HG03108 (cell line): ENCODE results near the gene PTER.

Source experiments
- ATAC-seq: cut with Tn5 transposase; IDR thresholded peaks from one replicate; pipeline ENCODE4 v1.9.1; 2021; ENCODE audit warnings: moderate library complexity; ENCODE audit not compliant: unreplicated experiment

PTER gene

DNA sequence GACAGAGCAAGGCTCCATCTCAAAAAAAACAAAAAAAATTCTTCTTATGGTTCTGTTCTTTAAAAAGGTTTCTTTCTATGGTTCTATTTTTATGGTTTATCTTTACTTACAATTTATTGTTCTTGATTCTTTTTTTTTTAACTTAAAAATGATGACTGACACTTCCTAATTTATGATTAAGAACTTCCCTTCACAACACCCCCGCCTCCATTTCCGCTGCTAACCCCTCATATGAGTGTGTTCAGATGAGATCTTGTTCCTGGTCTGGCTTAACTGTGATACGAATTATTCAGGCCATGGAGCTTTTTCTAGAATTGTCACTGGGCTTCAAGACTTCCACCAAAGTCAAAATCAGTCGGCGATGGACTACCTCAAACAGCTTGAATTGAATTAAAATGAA lies 33.9 kb downstream of the PTER start:
- no peak for ATAC-seq

DNA sequence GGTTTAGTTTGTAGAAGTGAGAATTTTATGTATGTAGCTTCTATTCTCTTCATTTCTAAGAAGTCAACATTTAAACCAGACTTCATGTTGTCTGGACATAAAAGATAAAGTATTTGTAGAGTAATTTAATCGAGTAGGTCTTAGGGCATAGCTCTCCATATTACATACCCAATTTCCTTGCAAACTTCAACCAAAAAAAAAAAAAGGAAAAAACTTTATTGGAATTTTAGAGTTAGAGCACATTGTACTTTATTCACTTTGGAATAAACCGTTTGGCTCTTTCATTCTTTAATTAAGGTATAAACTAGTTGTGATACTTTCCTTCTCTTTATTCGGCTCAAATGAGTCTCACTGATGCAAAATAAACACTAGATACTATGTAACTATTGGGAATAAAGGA lies 36.0 kb downstream of the PTER start:
- ATAC-seq = no peak

DNA sequence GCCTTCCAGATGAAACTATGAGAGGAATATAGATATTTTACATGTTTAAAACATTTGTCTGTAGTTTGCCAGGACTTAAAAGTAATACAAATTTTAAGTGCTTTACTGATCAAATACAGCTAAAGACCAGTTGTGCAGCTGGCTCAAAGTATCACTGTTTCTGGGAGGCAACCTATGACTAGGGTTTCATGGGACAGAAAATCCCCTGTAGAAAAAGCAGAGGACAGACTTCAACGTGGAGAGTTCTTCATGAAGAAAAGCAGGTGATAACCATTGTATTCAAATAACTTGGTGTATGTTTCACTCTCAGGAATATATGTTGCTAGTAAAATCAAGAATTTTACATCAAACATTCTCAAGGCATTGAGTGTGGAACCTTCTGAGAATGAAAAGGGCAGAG lies 40.9 kb downstream of the PTER start:
- ATAC-seq = no peak

DNA sequence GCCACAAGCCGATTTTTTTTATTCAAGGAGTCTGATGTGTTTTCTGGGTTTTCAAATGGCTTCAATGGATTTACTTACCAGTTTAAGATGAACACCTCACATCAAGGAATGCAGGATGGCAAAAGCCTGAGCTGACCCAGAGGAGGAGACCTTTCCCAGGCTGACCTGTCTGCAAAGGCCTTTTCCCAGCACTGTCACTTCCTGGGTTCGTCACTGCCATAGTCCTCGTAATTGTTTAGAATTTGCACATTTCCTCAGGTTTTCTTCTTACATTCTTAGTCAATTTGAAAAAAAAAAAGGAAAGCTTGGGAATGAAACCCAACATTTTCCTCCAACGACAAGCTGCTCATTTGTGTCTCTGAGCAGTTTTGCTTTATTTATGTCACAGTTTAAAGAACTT lies 42.0 kb downstream of the PTER start:
- ATAC-seq = no peak

DNA sequence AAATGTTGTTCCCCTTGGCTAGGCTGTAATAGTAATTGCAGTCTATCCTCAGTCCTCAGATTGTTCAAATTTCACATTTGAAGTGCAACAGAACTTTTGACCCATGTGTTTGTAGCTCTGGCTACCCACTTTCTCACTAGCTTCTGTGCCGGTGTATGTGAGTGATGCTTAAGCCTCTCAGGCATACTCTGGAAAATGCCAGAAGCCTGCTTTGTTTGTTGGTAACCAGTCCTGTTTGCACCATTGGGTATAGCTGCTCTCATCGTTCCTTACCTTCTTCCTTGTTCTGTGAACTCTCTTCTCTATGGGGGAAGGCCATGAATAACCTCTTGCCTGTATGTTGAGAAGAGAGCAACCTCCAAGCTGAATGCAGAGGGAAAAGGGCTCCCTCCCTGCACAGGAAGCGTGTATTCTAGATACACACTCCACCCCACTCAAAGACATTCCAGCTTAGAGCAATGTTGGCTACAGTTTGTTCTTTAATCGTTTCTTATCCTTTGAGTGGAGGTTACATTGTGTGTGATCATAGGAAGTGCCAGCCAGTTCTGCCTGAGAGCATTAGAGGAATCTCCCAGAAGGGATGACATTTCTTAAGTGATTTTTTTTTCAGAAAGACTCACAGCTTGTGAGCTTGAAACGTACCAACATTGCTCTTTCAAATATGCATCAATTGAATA lies 44.4 kb downstream of the PTER start:
- ATAC-seq = no peak

DNA sequence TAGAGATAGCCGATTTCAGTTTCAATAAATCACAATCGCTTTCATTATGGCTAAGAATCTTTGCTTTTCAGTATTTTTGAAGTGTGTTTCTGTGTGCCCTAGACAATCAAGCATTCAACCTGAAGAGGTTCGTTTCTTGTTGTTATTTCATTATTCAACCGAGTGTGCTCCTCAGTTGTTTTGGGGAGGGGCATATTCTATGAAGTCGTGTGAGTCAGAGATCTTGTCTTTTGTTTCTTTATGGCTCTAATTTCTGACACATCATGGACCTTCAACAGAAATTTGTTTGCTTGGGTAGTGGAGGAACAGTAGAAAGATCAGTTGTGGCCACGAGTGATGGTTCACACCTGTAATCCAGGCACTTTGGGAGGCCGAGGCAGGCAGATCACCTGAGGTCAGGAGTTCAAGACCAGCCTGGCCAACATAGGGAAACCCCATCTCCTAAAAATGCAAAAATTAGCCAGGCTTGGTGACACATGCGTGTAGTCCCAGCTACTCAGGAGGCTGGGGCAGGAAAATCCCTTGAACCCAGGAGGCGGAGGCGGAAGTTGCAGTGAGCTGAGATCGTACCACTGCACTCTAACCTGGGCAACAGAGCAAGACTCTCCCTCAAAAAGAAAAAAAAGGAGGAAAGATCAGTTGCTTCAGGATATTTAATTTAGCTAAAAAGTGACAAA lies 46.6 kb downstream of the PTER start:
- no peak for ATAC-seq

DNA sequence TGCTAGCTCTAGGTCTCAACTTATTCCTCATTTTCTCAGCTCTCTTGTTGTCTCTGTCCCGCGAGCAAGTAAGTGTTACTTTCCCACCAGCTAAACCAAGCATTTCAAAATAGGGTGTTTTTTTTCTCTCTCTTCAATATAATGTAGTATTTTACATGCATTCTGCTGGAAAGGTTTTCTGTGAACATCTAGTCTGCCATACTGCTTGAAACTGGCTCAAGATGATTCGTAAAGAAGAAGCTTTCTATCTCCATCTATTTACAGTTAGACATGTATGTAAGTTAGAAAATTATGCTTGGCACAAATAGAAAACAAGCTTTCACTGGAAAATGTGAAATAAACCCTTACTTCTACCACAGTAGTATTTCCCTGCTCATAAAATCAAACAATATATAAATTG lies 53.7 kb downstream of the PTER start:
- ATAC-seq = no peak

DNA sequence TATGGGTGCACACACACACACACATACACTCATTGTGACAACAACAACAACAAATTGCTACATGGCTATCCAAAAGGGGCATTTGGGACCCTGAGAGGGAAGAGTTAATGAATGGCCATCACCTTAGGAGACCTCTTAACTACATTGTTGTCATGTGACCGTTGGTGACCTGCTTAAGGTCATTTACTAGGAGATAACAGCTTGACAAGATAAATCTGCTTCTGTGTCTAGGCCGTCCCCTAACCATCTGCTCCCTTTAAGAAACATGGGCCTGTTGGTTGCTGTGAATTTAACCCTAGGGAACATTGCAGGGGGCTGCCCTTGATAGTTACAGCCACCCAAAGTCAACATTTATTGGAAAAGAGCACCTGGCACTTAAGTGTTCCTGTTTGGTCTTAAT lies 55.1 kb downstream of the PTER start:
- ATAC-seq = no peak

DNA sequence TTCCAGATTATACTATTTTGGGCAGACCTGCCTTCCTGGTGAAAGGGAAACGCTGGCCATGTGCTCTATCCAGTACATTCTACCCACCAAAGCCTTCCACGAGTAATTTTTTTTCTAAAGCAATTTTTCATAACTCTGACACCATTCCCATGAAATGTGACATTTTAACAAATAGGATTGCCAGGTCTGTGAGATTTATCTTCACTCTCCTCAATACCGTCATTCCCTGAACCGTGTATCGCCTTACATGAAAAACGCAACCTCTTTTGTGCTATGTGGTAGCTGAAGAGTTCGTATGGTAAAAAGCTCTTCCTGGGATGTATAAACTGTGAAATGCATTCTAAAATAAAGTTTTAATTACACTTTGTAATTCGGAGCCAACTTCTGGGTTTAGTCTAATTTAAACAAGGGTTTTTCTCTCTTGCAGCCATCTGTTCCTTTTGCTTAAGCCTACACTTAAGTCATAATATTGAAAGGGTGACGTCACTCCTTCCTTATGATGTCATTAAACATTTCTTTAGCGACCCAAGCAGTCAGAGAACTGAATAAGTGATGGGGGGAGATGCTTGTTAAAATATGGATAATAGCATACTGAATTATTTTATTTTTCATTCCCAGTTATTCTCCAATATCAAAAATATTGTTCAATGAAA lies 57.2 kb downstream of the PTER start:
- ATAC-seq = no peak

DNA sequence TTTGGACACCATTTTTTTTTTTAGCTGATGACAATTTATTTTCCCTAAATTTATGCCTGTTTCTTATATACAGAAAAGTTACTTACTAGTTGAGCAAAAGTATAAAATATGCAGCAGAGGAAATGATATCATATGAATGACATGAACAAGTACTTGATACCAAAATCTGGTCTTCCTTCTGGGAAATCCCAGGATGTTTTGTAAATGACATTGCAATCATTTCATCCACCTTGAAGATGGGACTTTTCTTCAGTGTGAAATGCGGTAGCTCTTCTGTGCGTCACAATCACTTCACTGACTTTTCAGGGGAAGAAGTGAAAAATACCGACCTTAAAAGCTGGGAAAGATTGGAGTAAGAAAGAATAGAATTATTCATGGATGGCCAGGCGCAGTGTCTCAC lies 61.1 kb downstream of the PTER start:
- ATAC-seq = no peak

DNA sequence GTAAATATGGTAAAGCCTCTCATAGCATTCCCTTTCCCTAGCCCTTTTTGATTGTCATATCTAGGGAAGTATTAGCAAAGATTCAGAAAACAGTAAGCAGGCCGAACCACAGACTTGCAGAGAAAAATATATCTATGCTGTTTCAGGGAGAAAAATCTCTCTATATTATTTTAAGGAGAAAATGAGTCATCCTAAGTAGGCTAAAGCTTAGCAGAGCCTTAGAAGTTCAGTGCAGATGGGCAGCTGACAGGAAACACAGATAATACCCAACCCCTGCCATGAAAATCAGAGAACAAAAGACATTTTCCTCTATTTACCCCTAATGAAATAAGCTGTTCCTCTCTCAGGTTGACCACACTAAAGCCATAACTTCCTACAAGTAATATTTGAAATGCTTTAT lies 68.4 kb downstream of the PTER start:
- ATAC-seq = no peak

DNA sequence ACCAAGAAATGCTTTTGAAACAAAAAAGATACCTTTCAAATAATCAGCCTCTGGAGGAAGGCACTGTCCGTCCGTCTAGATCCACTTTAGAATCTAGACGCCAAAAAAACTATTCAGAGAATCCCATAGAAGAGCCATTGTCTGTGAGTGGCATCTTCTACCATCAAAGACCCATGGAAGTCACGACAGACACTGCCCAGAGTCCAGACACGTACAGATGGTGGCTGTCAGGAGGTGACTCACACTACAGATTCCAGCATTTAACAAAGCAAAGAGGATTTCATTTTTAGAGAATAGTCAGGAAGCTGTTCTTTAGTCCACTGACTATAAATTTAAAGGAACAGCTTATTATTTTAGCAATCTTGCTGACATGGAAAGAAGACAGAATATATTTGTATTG lies 73.2 kb downstream of the PTER start:
- ATAC-seq = no peak

DNA sequence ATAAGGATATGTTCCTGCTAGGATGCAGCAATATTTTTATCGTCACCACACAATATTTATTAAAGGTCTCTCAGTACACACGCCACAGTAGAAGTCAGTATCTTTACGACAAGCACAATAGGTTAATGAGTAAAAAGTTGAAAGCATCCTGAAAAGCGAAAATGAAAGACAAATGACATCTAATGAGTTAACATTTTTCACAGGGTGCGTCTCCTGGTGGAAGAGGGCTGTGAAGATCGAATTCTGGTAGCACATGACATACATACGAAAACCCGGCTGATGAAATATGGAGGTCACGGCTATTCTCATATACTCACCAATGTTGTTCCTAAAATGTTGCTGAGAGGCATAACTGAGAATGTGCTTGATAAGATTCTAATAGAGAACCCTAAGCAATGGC lies 74.0 kb downstream of the PTER start:
- ATAC-seq = no peak

DNA sequence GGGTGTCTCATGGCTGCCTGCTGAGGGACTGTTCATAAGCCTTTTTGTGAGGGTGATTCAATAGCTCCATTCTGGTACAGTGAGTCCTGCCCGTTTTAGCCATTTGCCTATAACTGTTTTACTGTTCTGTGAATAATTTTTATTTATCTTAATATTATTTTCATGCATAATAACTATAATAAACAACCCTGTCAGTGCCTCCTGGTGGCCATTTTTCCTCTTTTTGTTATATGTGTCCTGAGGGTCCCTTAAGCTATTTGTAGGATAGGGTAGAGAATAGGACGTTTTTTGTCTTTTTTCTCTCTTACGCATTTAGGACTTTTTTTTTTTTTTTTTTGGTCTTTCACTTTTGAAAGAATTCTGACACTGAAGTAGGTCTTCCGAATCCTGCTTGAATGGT lies 82.0 kb downstream of the PTER start:
- no peak for ATAC-seq

DNA sequence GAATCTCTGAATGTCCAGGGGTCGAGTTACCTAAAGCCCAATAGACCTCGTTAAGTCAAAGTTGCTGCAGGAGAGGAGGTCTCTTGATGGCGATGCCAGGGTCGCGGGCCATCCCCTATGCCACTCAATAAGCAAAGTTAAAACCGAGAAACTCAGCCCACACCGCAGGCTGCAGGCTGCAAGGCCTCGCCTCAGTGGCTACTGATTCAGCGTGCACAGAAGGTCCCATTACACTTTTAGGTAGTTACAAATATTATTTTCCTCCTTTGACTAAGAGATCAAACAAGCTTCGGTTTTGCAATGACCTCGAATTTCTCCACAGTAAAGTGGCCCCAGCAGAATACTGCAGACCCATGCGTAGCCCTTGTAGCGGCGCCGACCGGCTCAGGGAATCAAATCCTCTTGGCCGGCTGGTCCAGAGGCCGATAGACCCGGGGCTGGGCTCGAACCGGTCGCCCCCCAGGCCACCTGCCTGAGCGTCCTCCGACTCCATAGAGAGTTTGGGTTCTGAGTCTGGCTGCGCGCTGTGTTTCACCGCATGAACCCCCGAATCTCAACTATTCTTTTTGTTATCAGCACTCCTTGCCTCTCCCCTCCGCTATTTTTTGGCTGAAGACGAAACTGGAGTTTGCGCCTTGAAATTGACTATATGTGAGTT lies 82.6 kb downstream of the PTER start:
- ATAC-seq = no peak

DNA sequence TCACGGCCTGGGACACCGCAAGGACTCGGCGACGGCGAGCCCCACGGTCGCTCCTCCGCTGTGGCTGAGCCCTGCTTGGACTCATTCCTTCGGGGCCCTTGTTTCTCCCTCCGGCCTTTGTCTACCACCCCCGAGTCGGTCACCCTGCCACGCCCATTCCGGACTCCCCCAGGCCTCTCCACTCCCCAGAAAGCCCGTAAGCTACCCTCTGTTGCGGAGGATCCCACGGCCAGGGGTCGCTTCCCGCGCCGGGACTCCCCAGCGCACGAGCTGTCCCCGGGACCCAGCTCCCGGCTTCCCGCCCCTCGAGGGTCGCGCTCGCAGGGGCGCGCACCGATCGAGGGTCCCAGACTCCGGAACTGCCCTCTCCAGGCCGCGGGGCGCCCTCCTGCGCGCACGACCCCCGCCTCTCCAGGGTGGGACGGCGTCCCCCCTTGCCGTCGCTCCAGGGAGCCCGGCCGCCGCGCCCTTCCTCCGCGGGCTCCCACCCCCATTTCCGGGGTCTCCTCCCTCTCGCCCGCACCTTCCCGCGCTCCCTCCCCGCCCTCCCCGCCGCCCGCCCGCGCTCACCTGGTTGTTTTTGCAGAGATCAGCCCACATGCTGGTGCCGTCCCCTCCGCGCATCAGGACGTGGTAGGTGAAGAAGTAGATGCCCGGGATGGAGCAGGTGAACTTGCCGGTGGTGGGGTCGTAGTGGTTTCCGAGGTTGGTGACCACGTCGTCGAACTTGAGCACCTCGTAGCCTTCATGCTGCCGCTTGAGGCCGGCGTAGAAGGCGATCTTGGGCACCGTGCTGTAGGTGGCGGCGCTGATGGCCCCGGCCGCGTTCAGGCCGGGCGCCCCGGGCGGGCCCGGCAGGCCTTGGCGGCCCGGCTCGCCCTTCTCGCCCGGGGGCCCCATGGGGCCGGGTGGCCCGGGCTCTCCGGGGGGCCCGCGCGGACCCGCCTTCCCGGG lies 83.4 kb downstream of the PTER start:
- peak; percentile 25 for ATAC-seq

DNA sequence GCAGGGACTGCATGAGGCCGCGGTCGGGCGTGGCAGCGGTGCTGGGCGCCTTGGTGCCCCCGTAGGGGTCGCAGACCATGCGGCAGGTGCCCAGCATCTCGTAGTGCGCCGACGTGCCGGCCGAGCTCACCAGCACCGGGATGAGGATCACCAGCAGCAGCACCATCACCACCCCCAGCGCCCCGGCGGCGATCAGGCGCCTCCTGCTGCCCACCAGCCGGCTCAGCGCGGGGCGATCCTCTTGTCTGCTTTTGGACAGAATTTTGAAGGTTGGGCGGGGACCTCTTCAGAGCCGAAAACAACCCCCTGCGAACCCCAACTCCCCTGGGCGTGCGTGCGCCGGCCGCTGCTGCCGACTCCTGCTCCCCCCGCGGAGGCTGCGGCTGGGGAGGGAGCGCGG lies 84.1 kb downstream of the PTER start:
- peak; percentile 40 for ATAC-seq

DNA sequence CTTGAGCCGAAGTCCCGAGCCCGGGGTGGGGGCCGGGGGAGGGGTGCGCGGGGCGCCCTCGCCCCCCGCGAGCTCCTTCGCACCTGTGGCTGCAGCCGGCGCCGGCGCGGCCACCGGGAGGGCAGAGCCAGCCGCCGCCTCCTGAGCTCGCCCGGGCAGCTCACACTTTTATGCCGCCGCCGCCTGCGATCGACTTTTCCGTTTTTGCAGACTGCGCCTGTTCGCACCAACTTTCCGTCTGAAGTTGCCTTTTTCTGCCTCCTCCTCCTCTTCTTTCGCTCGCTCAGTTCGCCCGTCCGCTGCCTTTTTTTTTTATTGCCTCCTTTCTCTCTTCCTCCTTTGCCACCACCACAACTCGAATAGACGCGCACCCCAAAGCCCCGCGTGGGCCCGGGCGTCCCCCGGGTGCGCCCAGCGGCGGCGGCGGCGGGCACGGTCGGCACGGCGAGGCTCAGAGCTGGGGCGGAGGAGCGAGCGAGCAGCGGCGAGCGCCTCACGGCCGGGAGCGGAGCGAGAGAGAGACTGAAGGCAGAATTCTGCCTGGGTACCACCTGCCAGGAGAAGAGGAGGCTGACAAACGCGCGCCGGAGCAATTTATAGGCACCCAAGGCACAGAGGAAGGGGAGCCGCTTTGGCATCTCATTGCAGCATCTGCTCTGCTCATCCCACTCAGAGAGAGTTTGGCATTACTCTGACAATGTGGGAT lies 84.7 kb downstream of the PTER start, which contains the start of gene C1QL3:
C1QL3 (minus strand) TSS at position 569 of the 706 bp plus-strand sequence. CDS start 814 bp downstream, outside the sequence.
- ATAC-seq = peak; percentile 20

DNA sequence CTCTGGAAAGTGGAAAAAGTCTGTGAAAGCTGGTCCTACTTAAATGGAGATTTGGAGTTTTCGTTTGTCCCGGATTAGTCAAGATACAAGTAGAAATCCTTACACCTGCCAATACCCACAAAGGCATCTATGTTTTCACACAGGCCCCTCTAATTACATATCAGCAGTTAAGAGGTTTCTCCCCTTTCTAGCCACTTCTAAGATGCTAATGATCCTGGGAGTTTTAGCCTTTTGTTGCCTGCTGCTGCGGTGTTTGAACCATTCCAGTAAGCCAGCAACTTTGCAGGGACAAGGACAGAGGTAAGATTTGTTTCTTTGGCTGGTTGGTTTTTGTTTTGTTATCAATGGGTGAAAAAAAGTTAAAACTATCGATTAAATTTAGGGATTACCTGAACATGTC lies 90.6 kb downstream of the PTER start:
- ATAC-seq = no peak

DNA sequence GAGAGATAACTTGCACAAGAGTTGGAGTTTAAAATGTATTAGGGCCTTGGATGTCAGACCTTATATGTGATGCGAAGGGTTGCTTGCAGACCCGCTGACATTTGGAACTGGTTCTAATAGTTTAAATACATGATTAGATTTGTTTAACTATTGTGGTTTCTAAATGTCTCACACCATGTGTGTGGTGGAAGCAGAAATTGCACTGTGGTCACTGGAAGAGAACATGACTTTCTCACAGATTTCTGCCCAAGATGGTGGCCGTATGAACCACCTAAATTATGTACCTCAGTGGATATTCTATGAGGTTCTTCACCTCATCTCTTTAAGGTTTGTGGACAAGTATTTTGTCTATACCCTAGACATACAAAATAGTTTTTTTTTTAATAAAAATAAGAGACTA lies 93.0 kb downstream of the PTER start:
- no peak for ATAC-seq
